Measurements from ENCODE around the gene ZDHHC16.

Gene ZDHHC16

GRCh38 chr10:97499561-97500296, 53.8 kb downstream of the ZDHHC16 start:
- H3K4me1 ChIP-seq (ENCODE audit: control insufficient read depth, insufficient read depth, low read length): peaks cover 14% of the 10 kb centered on the region
- POLR2A ChIA-PET: interaction anchor here (1.0 to 1.1 kb wide), 3 partner anchors 8 to 444 kb away, joined by 3 to 5 read pairs (median 4); no protein-coding TSS in a partner anchor
- TF ChIP-seq ZNF596 (tag by site-specific recombination; IDR thresholded peaks at IDR 0.05): 0 out of 2 replicates have a peak, but pooled peaks have one; percentile 18
- no peak for TF ChIP-seq ZNF18 (tag by site-specific recombination; IDR thresholded peaks at IDR 0.05)
- no peak for TF ChIP-seq ZNF223 (tag by site-specific recombination; IDR thresholded peaks at IDR 0.05)
- peak; percentile 58 for TF ChIP-seq PRDM10 (tag by site-specific recombination; IDR thresholded peaks at IDR 0.05)
- TF ChIP-seq IKZF3 (tag by site-specific recombination; IDR thresholded peaks at IDR 0.05): 0 out of 2 replicates have a peak, but pooled peaks have one; percentile 8

GRCh38 chr10:97500297-97500575, 54.3 kb downstream of the ZDHHC16 start:
- ChIA-PET POLR2A (no interaction called here), CTCF (interaction anchor here (1.2 to 3.1 kb wide), 4 partner anchors 22 to 71 kb away, joined by 3 to 22 read pairs (median 6); no protein-coding TSS in a partner anchor)
- TF ChIP-seq ZNF513 (tag by site-specific recombination; IDR thresholded peaks at IDR 0.05) (no peak), ZNF280D (tag by site-specific recombination; IDR thresholded peaks at IDR 0.05) (no peak), ZNF488 (tag by site-specific recombination; IDR thresholded peaks at IDR 0.05) (no peak), ZBTB7A (tag by site-specific recombination; IDR thresholded peaks at IDR 0.05; ENCODE audit: low read depth) (no peak)
- Histone ChIP-seq H3K36me3 (ENCODE audit: control insufficient read depth in 2 of 2, insufficient read depth in 1 of 2, low read length in 2 of 2) (0 out of 3 replicates have a peak, but pooled peaks cover 0 to 3% of the 10 kb centered on the region in 2 experiments), H3K4me1 (ENCODE audit: control insufficient read depth, insufficient read depth, low read length) (peaks cover 10% of the 10 kb centered on the region), H3K27ac (ENCODE audit: extremely low read depth, low read depth, low read length) (no peak overlapping the region), H3K9me3 (ENCODE audit: control insufficient read depth, insufficient read depth, low read depth, low read length) (no peaks in the 10 kb centered on the region), H3K4me3 (ENCODE audit: low read depth, low read length) (no peak overlapping the region)

More at GRCh38 chr10:97499561-97500296, 53.8 kb downstream of the ZDHHC16 start:
- Histone ChIP-seq H3K9me3 (ENCODE audit: control insufficient read depth, insufficient read depth, low read depth, low read length) (no peaks in the 10 kb centered on the region), H3K27ac (ENCODE audit: extremely low read depth, low read depth, low read length) (peak overlapping the region; percentile 89; the same call in 1 of the 2 replicates), H3K36me3 (ENCODE audit: control insufficient read depth in 2 of 2, insufficient read depth in 1 of 2, low read length in 2 of 2) (0 out of 3 replicates have a peak, but pooled peaks cover 0 to 3% of the 10 kb centered on the region in 2 experiments), H3K4me3 (ENCODE audit: low read depth, low read length) (peak overlapping the region; percentile 73)
- CTCF ChIA-PET: interaction anchor here (0.7 to 3.1 kb wide), 6 partner anchors 23 to 179 kb away, joined by 3 to 22 read pairs (median 4); no protein-coding TSS in a partner anchor
